H1 (cell line): Measurements from ENCODE around the gene PINLYP. TPM values are rescaled to one million over a fixed set of nuclear protein-coding genes. Genes with fewer than 3 reads are reported as not detected.

Source experiments
- HDAC2 ChIP-seq, 2 experiments: fragments of 300-600 bp in 1 of 2; sonication (generic) in 1 of 2; IDR thresholded peaks; 2 replicates each; pipeline ENCODE4 v1.6.1; 2011 to 2012; ENCODE audit warnings: low read depth in 2 of 2, low read length in 2 of 2, mild to moderate bottlenecking in 2 of 2, moderate library complexity in 2 of 2, borderline replicate concordance in 1 of 2, inconsistent platforms in 1 of 2
- MAX ChIP-seq: IDR thresholded peaks from 2 replicates; pipeline ENCODE4 v1.6.1; 2012; ENCODE audit warnings: inconsistent platforms
- PHF8 ChIP-seq: fragments of 200-600 bp; sonication (generic); conservative IDR thresholded peaks from 2 replicates; pipeline ENCODE4 v1.7.1; 2012; ENCODE audit warnings: low read depth, mild to moderate bottlenecking, inconsistent platforms, low read length, moderate library complexity
- RXRA ChIP-seq: IDR thresholded peaks from 2 replicates; pipeline ENCODE4 v1.6.1; 2011; ENCODE audit warnings: low read depth, mild to moderate bottlenecking, low read length, moderate library complexity; ENCODE audit not compliant: insufficient read depth
- SP4 ChIP-seq: IDR thresholded peaks from 2 replicates; pipeline ENCODE4 v1.6.1; 2012; ENCODE audit warnings: low read length, inconsistent platforms
- polyA plus RNA-seq, 7 experiments: library from polyadenylated mRNA; depleted of rRNA in 3 of 7; stranded (reverse) in 5 of 7; unstranded in 2 of 7; fragments of >200 nt in 5 of 7; fragments of 200-250 nt in 2 of 7; gene quantifications; 1 replicate in 5 of 7; 2 replicates in 1 of 7; 4 replicates in 1 of 7; pipeline versions ENCODE4 v1.2.1 to v1.2.3, GENCODE V29; 2011 to 2013; ENCODE audit warnings: missing spikeins in 2 of 7, mixed read lengths in 2 of 7
- total RNA-seq: library from RNA; stranded (reverse); fragmentation: NEBNext Ultra II Directional; extraction: Animal tissue kit (Norgen Biotek cat#: 25700); gene quantifications from 2 replicates; pipeline ENCODE4 v1.2.1, GENCODE V29; 2021

Gene PINLYP
- total and polyA plus RNA-seq, 2 of the 8 experiments (the other 6 are each of a cell fraction or from before 2014, with no cell fraction given): 7.5 to 31.3 TPM

GRCh38 chr19:43598445-43599240 lies 23.0 kb downstream of the PINLYP start (continued):
- TF ChIP-seq RXRA: no peak
- no peak for TF ChIP-seq SP4
- no peak for TF ChIP-seq HDAC2 (IDR thresholded peaks at IDR 0.05; ENCODE audit: borderline replicate concordance in 1 of 2, low read depth in 2 of 2, low read length in 2 of 2)
- TF ChIP-seq PHF8: no peak
- TF ChIP-seq MAX: no peak
